ENCODE data around the gene THSD4.

THSD4 gene

GRCh38 chr15:71128939-71129562, 13.8 kb downstream of the THSD4 start:
- Histone ChIP-seq H3K36me3 (ENCODE audit: insufficient read depth, insufficient read length, low read length) (no peaks in the 10 kb centered on the region), H3K9me3 (ENCODE audit: insufficient read depth, low read length) (peaks cover 5% of the 10 kb centered on the region; the same call in 1 of the 2 replicates), H3K9ac (ENCODE audit: insufficient read length, low read depth) (no peak overlapping the region), H3K4me3 (ENCODE audit: insufficient read length, low read depth) (no peak overlapping the region), H3K4me1 (ENCODE audit: insufficient read depth, insufficient read length) (peaks cover 4% of the 10 kb centered on the region), H3K27me3 (ENCODE audit: insufficient read depth, insufficient read length) (no peaks in the 10 kb centered on the region)
- no peak for DNase-seq (ENCODE audit: low read depth, low spot score)
- TF ChIP-seq SUZ12 (IDR thresholded peaks at IDR 0.05; ENCODE audit: extremely low read depth, insufficient read depth, insufficient read length) (no peak), ZNF274 (IDR thresholded peaks at IDR 0.05; ENCODE audit: low read depth, low read length) (no peak), YY1 (IDR thresholded peaks at IDR 0.05; ENCODE audit: insufficient read depth, insufficient read length) (no peak)

- no peak for DNase-seq (ENCODE audit: low read depth, low spot score)
- H3K4me1 ChIP-seq (ENCODE audit: insufficient read depth, insufficient read length) = peaks cover 4% of the 10 kb centered on the region
These were observed 14.4 kb downstream of the THSD4 start for GRCh38 chr15:71129669-71130068.

GRCh38 chr15:71131601-71132362, 16.5 kb downstream of the THSD4 start:
- Histone ChIP-seq H3K27me3 (ENCODE audit: insufficient read depth, insufficient read length) (no peaks in the 10 kb centered on the region), H3K9me3 (ENCODE audit: insufficient read depth, low read length) (peaks cover 5% of the 10 kb centered on the region; the same call in 1 of the 2 replicates), H3K9ac (ENCODE audit: insufficient read length, low read depth) (no peak overlapping the region), H3K36me3 (ENCODE audit: insufficient read depth, insufficient read length, low read length) (no peaks in the 10 kb centered on the region), H3K4me1 (ENCODE audit: insufficient read depth, insufficient read length) (peaks cover 6% of the 10 kb centered on the region), H3K4me3 (ENCODE audit: insufficient read length, low read depth) (no peak overlapping the region)
- no peak for DNase-seq (ENCODE audit: low read depth, low spot score)
- TF ChIP-seq SUZ12 (IDR thresholded peaks at IDR 0.05; ENCODE audit: extremely low read depth, insufficient read depth, insufficient read length) (no peak), YY1 (IDR thresholded peaks at IDR 0.05; ENCODE audit: insufficient read depth, insufficient read length) (no peak), ZNF274 (IDR thresholded peaks at IDR 0.05; ENCODE audit: low read depth, low read length) (no peak)

More at GRCh38 chr15:71129669-71130068, 14.4 kb downstream of the THSD4 start:
- Histone ChIP-seq H3K9me3 (ENCODE audit: insufficient read depth, low read length) (peaks cover 5% of the 10 kb centered on the region; the same call in 1 of the 2 replicates), H3K36me3 (ENCODE audit: insufficient read depth, insufficient read length, low read length) (no peaks in the 10 kb centered on the region), H3K4me3 (ENCODE audit: insufficient read length, low read depth) (no peak overlapping the region), H3K9ac (ENCODE audit: insufficient read length, low read depth) (no peak overlapping the region), H3K27me3 (ENCODE audit: insufficient read depth, insufficient read length) (no peaks in the 10 kb centered on the region)
- TF ChIP-seq YY1 (IDR thresholded peaks at IDR 0.05; ENCODE audit: insufficient read depth, insufficient read length) (no peak), ZNF274 (IDR thresholded peaks at IDR 0.05; ENCODE audit: low read depth, low read length) (no peak), SUZ12 (IDR thresholded peaks at IDR 0.05; ENCODE audit: extremely low read depth, insufficient read depth, insufficient read length) (no peak)

GRCh38 chr15:71133747-71134472, 18.6 kb downstream of the THSD4 start:
- Histone ChIP-seq H3K27me3 (ENCODE audit: insufficient read depth, insufficient read length) (no peaks in the 10 kb centered on the region), H3K9ac (ENCODE audit: insufficient read length, low read depth) (no peak overlapping the region), H3K4me3 (ENCODE audit: insufficient read length, low read depth) (no peak overlapping the region), H3K9me3 (ENCODE audit: insufficient read depth, low read length) (0 out of 2 replicates have a peak, but pooled peaks cover 11% of the 10 kb centered on the region), H3K4me1 (ENCODE audit: insufficient read depth, insufficient read length) (peaks cover 7% of the 10 kb centered on the region), H3K36me3 (ENCODE audit: insufficient read depth, insufficient read length, low read length) (no peaks in the 10 kb centered on the region)
- TF ChIP-seq ZNF274 (IDR thresholded peaks at IDR 0.05; ENCODE audit: low read depth, low read length) (no peak), YY1 (IDR thresholded peaks at IDR 0.05; ENCODE audit: insufficient read depth, insufficient read length) (no peak), SUZ12 (IDR thresholded peaks at IDR 0.05; ENCODE audit: extremely low read depth, insufficient read depth, insufficient read length) (no peak)
- no peak for DNase-seq (ENCODE audit: low read depth, low spot score)

- DNase-seq (ENCODE audit: low read depth, low spot score) = peak; percentile 80
- H3K36me3 ChIP-seq (ENCODE audit: insufficient read depth, insufficient read length, low read length) = no peaks in the 10 kb centered on the region
- peak overlapping the region; percentile 17 for H3K9ac ChIP-seq (ENCODE audit: insufficient read length, low read depth)
- peaks cover 7% of the 10 kb centered on the region for H3K4me1 ChIP-seq (ENCODE audit: insufficient read depth, insufficient read length)
- H3K4me3 ChIP-seq (ENCODE audit: insufficient read length, low read depth) = no peak overlapping the region
- H3K27me3 ChIP-seq (ENCODE audit: insufficient read depth, insufficient read length) = no peaks in the 10 kb centered on the region
- 0 out of 2 replicates have a peak, but pooled peaks cover 11% of the 10 kb centered on the region for H3K9me3 ChIP-seq (ENCODE audit: insufficient read depth, low read length)
- TF ChIP-seq ZNF274 (IDR thresholded peaks at IDR 0.05; ENCODE audit: low read depth, low read length) (no peak), YY1 (IDR thresholded peaks at IDR 0.05; ENCODE audit: insufficient read depth, insufficient read length) (no peak), SUZ12 (IDR thresholded peaks at IDR 0.05; ENCODE audit: extremely low read depth, insufficient read depth, insufficient read length) (no peak)
These were observed 21.0 kb downstream of the THSD4 start for GRCh38 chr15:71136159-71136783.

- peak overlapping the region; percentile 17 for H3K9ac ChIP-seq (ENCODE audit: insufficient read length, low read depth)
- H3K36me3 ChIP-seq (ENCODE audit: insufficient read depth, insufficient read length, low read length) = no peaks in the 10 kb centered on the region
- peaks cover 7% of the 10 kb centered on the region for H3K4me1 ChIP-seq (ENCODE audit: insufficient read depth, insufficient read length)
- H3K9me3 ChIP-seq (ENCODE audit: insufficient read depth, low read length) = 0 out of 2 replicates have a peak, but pooled peaks cover 11% of the 10 kb centered on the region
- H3K4me3 ChIP-seq (ENCODE audit: insufficient read length, low read depth) = no peak overlapping the region
- TF ChIP-seq ZNF274 (IDR thresholded peaks at IDR 0.05; ENCODE audit: low read depth, low read length) (no peak), YY1 (IDR thresholded peaks at IDR 0.05; ENCODE audit: insufficient read depth, insufficient read length) (no peak), SUZ12 (IDR thresholded peaks at IDR 0.05; ENCODE audit: extremely low read depth, insufficient read depth, insufficient read length) (no peak)
- DNase-seq (ENCODE audit: low read depth, low spot score) = no peak
- no peaks in the 10 kb centered on the region for H3K27me3 ChIP-seq (ENCODE audit: insufficient read depth, insufficient read length)
These were observed 21.7 kb downstream of the THSD4 start for GRCh38 chr15:71136793-71137518.

Measured in NT2/D1 (cell line).